BE2C (cell line): Measurements from ENCODE around the gene ANG.

Experiments
- DNase-seq: peaks from one replicate; pipeline ENCODE4 v3.0.0-alpha.2; 2020
- H3K27me3 ChIP-seq: fragments of 250-450 bp; sonication (Bioruptor Pico); 2 replicates; pipeline ENCODE4 v1.5.1; 2020; ENCODE audit warnings: mild to moderate bottlenecking
- H3K36me3 ChIP-seq: fragments of 250-450 bp; sonication (Bioruptor Pico); 2 replicates; pipeline ENCODE4 v1.5.1; 2020; ENCODE audit warnings: mild to moderate bottlenecking
- H3K4me1 ChIP-seq: fragments of 250-450 bp; sonication (Bioruptor Pico); 2 replicates; pipeline ENCODE4 v1.5.1; 2020
- H3K4me3 ChIP-seq: 2 replicates; pipeline ENCODE4 v1.5.1; 2011; ENCODE audit warnings: low read depth, low read length
- H3K9me3 ChIP-seq: fragments of 250-450 bp; sonication (Bioruptor Pico); 2 replicates; pipeline ENCODE4 v1.5.1; 2020
- CTCF ChIP-seq: IDR thresholded peaks from 2 replicates; pipeline ENCODE4 v1.5.1; 2012; ENCODE audit warnings: mild to moderate bottlenecking, low read depth, low read length

The ANG gene

GRCh38 chr14:20652996-20653975 lies 35.3 kb upstream of the ANG start:
- TF ChIP-seq CTCF: no peak
- Histone ChIP-seq H3K36me3 (no peaks in the 10 kb centered on the region), H3K9me3 (no peaks in the 10 kb centered on the region), H3K4me3 (peak overlapping the region; percentile 14), H3K4me1 (no peaks in the 10 kb centered on the region), H3K27me3 (peaks cover 53% of the 10 kb centered on the region)
- DNase-seq: peak; percentile 58

DNA sequence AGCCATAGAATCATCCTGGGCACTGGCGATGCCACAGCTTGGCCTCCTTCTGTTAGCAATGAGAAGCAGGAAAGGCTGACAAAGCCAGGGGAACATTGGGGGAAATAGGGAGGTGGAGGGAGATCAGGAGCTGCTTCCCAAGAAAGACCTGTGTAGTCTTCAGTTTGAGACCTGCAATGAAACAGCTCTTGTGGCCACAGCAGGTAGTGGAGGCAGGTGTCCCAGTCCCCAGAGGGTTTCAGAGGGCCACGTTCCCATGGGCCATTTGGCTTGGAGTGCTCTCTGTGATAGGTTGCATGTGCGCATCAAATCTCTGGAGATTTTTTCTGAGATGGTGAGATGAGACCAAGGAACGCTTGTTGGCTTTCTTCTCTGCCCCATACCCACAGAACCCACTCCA lies 32.7 kb upstream of the ANG start:
- Histone ChIP-seq H3K36me3 (no peaks in the 10 kb centered on the region), H3K4me3 (no peak overlapping the region), H3K27me3 (peaks cover 36% of the 10 kb centered on the region), H3K4me1 (no peaks in the 10 kb centered on the region), H3K9me3 (no peaks in the 10 kb centered on the region)
- DNase-seq: no peak
- TF ChIP-seq CTCF: no peak

DNA sequence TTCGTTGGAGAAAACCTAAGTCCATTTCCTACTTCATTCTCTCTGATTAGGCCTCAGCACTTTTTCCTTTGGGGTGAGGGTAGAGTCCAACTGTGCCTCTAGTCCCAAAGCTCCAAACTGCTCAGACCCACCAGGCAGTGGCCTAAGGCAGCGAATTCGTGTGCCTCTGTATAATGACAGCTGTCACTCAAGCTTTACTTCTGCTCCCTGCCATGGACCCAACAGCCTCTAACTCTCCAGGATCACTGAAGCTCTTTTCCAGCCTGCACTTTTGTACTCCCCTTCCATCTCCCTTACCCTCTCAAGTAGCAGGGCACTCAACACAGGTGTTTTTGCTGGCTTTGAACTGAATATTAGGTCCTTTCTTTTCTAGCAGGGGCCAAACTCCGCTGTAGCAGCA lies 32.3 kb upstream of the ANG start:
- Histone ChIP-seq H3K9me3 (no peaks in the 10 kb centered on the region), H3K4me1 (no peaks in the 10 kb centered on the region), H3K27me3 (peaks cover 34% of the 10 kb centered on the region), H3K36me3 (no peaks in the 10 kb centered on the region), H3K4me3 (no peak overlapping the region)
- no peak for TF ChIP-seq CTCF
- no peak for DNase-seq

DNA sequence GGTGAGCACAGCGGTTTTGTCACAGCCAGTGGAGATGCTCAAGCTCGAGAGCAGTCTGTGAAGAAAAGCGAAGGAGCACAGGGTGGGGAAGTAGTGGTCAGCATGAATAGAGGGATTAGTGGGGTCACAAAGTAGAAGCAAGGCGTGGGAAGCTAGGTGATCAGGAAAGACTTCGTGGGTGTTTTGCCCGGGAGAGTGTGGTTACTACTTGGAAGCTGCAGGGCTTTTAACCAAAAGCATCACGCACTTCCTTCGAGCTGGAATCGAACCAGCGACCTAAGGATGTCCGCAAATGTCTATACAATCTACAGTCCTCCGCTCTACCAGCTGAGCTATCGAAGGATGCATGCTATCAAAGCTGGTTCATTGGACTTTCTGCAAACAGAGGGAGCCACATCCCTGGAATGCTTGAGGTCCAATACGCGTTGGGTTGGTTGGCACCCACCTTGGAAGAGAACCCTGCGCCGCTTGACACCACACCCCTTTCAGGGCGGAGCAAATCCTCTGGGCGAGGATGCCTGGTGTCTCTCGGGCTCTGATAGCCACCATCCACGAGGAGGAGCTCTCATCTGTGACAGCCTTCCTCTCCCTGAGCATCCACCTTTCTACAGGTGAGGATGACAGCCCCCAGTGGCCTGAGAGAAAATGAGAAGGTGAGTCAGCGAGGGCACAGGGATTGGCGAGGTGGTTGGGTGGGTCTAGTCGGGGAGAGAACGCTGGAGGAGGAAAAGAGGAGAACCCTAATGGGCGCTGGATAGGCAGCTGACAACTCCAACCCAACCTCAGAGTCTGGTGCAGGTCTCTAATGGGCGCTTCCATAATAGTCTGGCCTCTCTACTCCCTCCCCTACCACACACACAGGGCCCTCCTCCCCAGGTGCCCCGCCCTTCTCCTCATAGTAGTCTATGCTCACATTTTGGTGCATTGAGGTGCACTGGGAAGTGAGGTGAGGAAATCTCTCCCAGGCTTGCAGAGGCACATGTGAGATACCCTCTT lies 31.1 kb upstream of the ANG start:
- Histone ChIP-seq H3K9me3 (no peaks in the 10 kb centered on the region), H3K27me3 (peaks cover 24% of the 10 kb centered on the region)

DNA sequence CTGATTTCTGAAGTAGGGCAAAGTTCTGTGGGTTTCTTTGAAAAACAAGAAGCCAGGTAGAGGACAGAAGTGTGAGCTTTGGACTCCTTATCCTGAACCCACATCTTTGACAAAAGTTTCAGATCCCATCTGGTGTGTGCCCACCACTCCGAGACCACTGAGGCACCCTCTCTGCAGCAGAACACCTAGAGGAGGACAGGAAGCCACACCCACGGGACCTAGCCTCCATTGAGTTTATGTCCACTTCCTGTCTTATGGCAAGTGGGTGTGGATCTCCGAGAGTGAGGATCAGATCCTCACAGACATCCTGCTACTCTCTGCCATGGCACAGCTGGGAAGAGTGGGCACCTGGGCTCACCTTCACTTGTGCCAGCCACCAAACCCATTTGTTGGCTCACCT lies 30.3 kb upstream of the ANG start:
- Histone ChIP-seq H3K4me1 (no peaks in the 10 kb centered on the region), H3K36me3 (no peaks in the 10 kb centered on the region), H3K27me3 (peaks cover 27% of the 10 kb centered on the region), H3K4me3 (no peak overlapping the region), H3K9me3 (no peaks in the 10 kb centered on the region)
- TF ChIP-seq CTCF: no peak
- DNase-seq: no peak

More for the DNA sequence above, 31.1 kb upstream of the ANG start:
- Histone ChIP-seq H3K36me3 (no peaks in the 10 kb centered on the region), H3K4me1 (no peaks in the 10 kb centered on the region), H3K4me3 (no peak overlapping the region)
- peak; percentile 34 for DNase-seq
- TF ChIP-seq CTCF: peak; percentile 32
